HG03575 (cell line): ENCODE results near the gene TNFRSF1A.

Source experiments
- ATAC-seq: cut with Tn5 transposase; IDR thresholded peaks from one replicate; pipeline ENCODE4 v1.9.1; 2021; ENCODE audit not compliant: unreplicated experiment, insufficient number of reproducible peaks, low FRiP score; ENCODE audit errors: extremely low read depth

Gene TNFRSF1A

DNA sequence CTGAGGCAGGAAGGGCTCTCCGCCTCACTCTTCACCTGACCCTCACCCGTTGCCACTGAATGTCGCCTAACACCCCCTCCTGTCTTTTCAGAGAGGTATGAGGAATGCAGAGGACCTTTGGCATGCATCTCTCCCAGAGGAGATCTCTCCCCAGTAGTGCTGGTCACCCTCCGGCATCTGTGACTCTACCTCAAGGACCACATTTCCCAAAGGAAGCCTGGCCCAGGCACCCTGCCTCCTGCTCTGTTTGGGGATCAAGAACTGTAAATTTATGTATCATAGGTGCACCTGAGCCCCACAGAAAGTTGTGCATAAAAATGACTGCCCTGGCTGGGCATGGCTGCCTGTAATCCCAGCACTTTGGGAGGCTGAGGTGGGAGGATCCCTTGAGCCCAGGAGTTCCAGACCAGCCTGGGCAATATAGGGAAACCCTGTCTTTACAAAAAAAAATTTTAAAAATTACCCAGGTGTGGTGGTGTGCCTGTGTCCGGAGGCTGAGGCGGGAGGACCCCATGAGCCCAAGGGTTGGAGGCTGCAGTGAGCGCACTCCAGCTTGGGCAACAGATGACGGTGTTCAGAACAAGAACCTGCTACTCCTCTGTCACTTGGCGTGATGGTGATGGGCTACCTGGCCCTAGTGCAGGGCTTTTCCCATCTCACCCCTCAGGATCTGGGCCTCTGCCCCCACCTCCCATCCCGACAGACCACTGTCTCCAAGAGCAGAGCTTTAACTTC lies 13.7 kb downstream of the TNFRSF1A start:
- no peak for ATAC-seq

DNA sequence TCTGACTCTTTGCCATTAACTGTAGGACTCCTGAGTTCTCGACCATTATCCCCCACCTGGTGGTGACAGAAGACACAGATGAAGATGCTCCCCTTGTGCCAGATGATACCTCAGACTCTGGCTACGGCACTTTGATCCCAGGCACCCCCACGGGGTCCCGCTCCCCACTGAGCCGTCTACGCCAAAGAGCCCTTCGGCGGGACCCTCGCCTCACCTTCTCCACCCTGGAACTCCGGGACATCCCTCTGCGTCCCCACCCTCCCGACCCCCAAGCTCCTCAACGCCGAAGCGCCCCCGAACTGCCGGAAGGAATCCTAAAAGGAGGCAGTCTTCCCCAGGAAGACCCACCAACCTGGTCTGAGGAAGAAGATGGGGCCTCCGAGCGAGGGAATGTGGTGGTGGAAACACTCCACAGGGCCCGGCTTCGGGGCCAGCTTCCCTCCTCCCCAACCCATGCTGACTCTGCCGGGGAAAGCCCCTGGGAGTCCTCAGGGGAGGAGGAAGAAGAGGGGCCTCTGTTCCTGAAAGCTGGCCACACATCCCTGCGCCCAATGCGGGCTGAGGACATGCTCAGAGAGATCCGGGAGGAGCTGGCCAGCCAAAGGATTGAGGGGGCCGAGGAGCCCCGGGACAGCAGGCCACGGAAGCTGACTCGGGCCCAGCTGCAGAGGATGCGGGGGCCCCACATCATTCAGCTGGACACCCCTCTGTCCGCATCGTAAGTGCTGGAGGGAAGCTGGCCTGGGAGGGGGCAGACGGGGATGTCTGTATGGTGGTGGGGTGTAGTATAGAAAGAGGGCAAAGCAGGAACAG lies 14.4 kb downstream of the TNFRSF1A start:
- no peak for ATAC-seq

GRCh38 chr12:6326316-6327228 lies 15.3 kb downstream of the TNFRSF1A start:
- no peak for ATAC-seq

- no peak for ATAC-seq
Measured at GRCh38 chr12:6324936-6325750, 16.7 kb downstream of the TNFRSF1A start.

DNA sequence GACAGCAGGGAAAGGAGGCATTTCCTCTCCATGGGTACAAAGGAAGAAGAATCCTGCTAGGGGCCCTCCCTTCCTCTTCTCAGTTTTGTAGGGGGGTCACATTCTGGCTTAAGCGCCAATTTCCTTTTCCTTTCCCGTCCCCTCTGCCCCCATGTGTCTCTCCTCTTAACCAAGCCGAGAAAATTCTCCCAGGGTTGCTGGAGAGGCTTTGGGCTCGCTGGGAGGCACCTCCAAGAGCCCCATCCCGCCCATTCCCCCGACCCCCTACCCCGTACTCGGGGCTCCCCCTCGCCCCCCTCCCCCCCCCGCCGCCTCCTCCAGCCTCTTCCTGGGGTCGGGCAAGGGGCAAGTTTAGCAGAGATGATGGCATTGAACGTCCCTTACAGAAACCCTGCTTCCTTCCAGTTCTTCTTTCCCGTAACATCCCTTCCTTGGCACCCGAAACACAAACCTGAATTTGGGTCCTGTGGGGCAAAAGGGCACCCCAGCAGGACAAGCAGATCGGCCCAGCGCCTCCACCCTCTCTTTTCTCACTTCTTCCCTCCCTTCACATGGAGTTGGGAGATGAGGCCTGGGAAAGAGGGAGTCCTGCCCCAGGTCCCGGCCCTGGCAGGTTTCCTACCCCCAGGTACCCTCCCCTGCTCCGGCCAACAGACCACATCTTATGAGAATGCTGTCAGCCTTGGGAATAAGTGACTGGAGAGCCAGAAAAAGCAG lies 17.7 kb downstream of the TNFRSF1A start:
- ATAC-seq = no peak

GRCh38 chr12:6323340-6323994 lies 18.4 kb downstream of the TNFRSF1A start:
- no peak for ATAC-seq

GRCh38 chr12:6322969-6323339 lies 18.9 kb downstream of the TNFRSF1A start:
- ATAC-seq = no peak

GRCh38 chr12:6322352-6322751 lies 19.5 kb downstream of the TNFRSF1A start:
- no peak for ATAC-seq

GRCh38 chr12:6321905-6322304 lies 20.0 kb downstream of the TNFRSF1A start:
- no peak for ATAC-seq

- no peak for ATAC-seq
Measured at GRCh38 chr12:6319446-6319845, 22.4 kb downstream of the TNFRSF1A start.

- ATAC-seq = no peak
Measured at GRCh38 chr12:6318440-6318879, 23.4 kb downstream of the TNFRSF1A start.

DNA sequence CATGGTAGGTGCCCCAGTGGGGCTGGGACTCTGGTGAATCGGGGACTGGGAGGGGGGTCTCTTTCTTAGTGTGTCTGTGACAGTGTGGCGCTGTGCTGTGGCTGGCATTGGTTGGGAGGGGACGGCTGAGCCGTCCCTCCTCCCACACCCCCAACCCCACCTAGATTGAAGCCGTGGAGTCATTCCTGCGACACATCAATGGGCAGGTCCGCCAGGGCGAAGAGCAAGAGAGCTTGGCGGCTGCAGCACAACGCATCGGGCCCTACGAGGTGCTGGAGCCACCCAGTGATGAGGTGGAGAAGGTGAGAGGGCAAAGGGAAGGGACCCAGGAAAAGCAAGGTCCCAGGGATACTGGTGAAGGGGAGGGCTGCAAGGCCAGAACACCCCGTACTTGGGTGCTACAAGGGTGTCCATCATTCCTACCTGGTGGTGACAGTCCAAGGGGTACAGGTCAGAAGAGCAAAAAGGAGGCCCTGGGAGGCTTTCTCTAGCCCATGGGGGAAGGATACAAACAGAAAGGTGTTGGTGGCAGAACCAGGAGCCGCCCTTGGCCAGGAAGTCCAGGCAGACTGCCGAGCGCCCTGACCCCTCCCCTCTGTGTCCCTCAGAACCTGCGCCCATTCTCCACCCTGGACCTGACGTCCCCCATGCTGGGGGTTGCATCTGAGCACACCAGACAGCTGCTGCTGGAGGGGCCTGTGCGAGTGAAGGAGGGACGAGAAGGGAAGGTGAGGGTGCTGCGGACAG lies 24.0 kb downstream of the TNFRSF1A start:
- ATAC-seq = no peak

GRCh38 chr12:6316921-6317692 lies 24.8 kb downstream of the TNFRSF1A start:
- ATAC-seq = no peak

DNA sequence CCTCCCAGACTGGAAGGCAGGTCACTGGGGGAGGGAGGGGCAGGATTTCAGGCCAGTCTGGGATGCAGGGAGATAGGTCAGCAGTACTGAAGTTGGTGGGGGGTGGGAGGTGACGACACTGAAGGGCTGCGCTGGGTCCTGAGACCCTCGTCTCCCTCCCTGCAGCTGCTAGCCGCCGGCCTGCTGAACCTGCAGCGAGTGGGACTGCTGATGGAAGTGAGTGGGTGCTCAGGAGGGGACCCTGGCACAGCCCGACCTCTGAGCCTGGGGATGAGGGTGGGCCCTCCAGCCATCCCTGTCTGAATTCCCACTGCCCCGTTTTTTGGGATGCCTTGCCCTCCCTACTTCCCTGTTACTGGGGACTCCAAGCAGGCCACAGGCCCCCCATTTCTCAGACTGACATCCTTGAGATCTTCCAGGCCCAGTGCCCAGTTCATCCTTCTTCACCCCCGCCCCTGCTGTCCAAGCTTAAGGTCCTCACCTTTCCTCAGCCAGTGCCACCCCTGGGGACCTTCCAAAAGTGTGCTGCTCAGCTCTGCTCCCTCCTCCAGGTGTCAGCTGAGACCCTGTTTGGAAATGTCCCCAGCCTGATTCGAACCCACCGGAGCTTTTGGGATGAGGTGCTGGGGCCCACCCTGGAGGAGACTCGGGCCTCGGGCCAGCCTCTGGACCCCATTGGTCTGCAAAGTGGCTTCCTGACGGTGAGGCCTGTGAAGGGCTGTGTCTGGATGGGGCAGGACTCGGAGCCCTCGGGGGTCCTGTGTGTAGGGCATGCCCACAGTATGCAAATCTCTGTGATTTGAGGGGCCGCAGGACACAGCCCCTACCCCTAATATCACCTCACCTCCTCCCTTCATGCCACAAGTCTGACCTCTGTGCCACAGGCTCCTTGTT lies 25.9 kb downstream of the TNFRSF1A start:
- no peak for ATAC-seq

- no peak for ATAC-seq
Measured at GRCh38 chr12:6315184-6315583, 26.7 kb downstream of the TNFRSF1A start.
